RWPE1 (cell line): ENCODE measurements around the gene MACROD1.

Source experiments
- CTCF ChIA-PET: fragments of 350-600 bp; sonication (Branson Sonifier 250); formaldehyde crosslinking; extraction: SDS; loops from one replicate; lab custom pipeline; 2021; lab: Yijun Ruan, JAX
- POLR2A ChIA-PET: fragments of 400-600 bp; formaldehyde crosslinking; extraction: SDS; loops from one replicate; lab custom pipeline; 2020; ENCODE audit warnings: antibody characterized with exemption; ENCODE audit not compliant: low non-redundant PET; lab: Yijun Ruan, JAX
- DNase-seq: peaks from one replicate; pipeline ENCODE4 v3.0.0; 2012; ENCODE audit warnings: low spot score
- H3K27ac ChIP-seq: fragments of 450-650 bp; 2 replicates; pipeline ENCODE4 v1.5.1; 2017
- CTCF ChIP-seq: fragments of 450-650 bp; conservative IDR thresholded peaks from 2 replicates; pipeline ENCODE4 v1.5.1; 2017; ENCODE audit warnings: low read depth, mild to moderate bottlenecking

The MACROD1 gene

GRCh38 chr11:64068705-64069400 lies 97.1 kb downstream of the MACROD1 start:
- TF ChIP-seq CTCF = no peak
- CTCF ChIA-PET = no interaction called here
- no peak for DNase-seq
- POLR2A ChIA-PET = no interaction called here
- no peak overlapping the region for H3K27ac ChIP-seq

- no peak for DNase-seq
- ChIA-PET CTCF (interaction anchor here (0.6 kb wide), 1 partner anchor 8 kb away, joined by 4 read pairs; no protein-coding TSS in a partner anchor), POLR2A (no interaction called here)
- H3K27ac ChIP-seq = no peak overlapping the region
- TF ChIP-seq CTCF = no peak
Measured at GRCh38 chr11:64067230-64067993, 98.5 kb downstream of the MACROD1 start.

GRCh38 chr11:64065712-64066111 lies 100.2 kb downstream of the MACROD1 start:
- CTCF ChIA-PET = no interaction called here

GRCh38 chr11:64065141-64065465 lies 100.8 kb downstream of the MACROD1 start:
- ChIA-PET CTCF (no interaction called here), POLR2A (no interaction called here)
- no peak for TF ChIP-seq CTCF
- DNase-seq = no peak
- no peak overlapping the region for H3K27ac ChIP-seq

More at GRCh38 chr11:64065712-64066111, 100.2 kb downstream of the MACROD1 start:
- no peak for DNase-seq
- POLR2A ChIA-PET = no interaction called here
- TF ChIP-seq CTCF = no peak
- H3K27ac ChIP-seq = no peak overlapping the region

- ChIA-PET CTCF (no interaction called here), POLR2A (no interaction called here)
- no peak for TF ChIP-seq CTCF
- DNase-seq = no peak
- no peak overlapping the region for H3K27ac ChIP-seq
Measured at GRCh38 chr11:64064374-64065140, 101.4 kb downstream of the MACROD1 start.

- no peak for TF ChIP-seq CTCF
- ChIA-PET POLR2A (no interaction called here), CTCF (no interaction called here)
- DNase-seq = no peak
- no peak overlapping the region for H3K27ac ChIP-seq
Measured at GRCh38 chr11:64063777-64064176, 102.1 kb downstream of the MACROD1 start.
